H1 (cell line): Measurements from ENCODE around the gene ARL6IP1.
A peak's percentile ranks its signal among the peaks of the same experiment; 100 is the strongest.

Experiments
- ATF2 ChIP-seq: IDR thresholded peaks from 2 replicates; pipeline ENCODE4 v1.6.1; 2012; ENCODE audit warnings: low read length, inconsistent platforms
- BRCA1 ChIP-seq: IDR thresholded peaks from 2 replicates; pipeline ENCODE4 v1.6.1; 2012; ENCODE audit warnings: low read depth, low read length, improper control_type of control experiment
- CBX5 ChIP-seq: fragments of 300-800, 300-1000 bp; sonication (generic); IDR thresholded peaks from 2 replicates; pipeline ENCODE4 v1.7.1; 2016; ENCODE audit warnings: antibody characterized with exemption, low read length, low read depth
- CBX8 ChIP-seq: fragments of 300-800, 300-1000 bp; sonication (generic); IDR thresholded peaks from 2 replicates; pipeline ENCODE4 v1.7.1; 2016; ENCODE audit warnings: low read depth, low read length, borderline replicate concordance
- CTCF ChIP-seq, 3 experiments: IDR thresholded peaks; 1 replicate in 2 of 3; 2 replicates in 1 of 3; pipeline versions ENCODE4 v1.5.1 to v1.6.1; 2011; ENCODE audit warnings: low read length in 3 of 3, mild to moderate bottlenecking in 3 of 3, inconsistent platforms in 2 of 3, low read depth in 1 of 3, moderate library complexity in 1 of 3; ENCODE audit not compliant: insufficient read depth in 1 of 3; ENCODE audit errors: control extremely low read depth in 1 of 3
- EP300 ChIP-seq, 2 experiments: IDR thresholded peaks; 1 replicate in 1 of 2; 2 replicates in 1 of 2; pipeline ENCODE4 v1.6.1; 2011 to 2012; ENCODE audit warnings: low read depth in 2 of 2, low read length in 2 of 2, mild to moderate bottlenecking in 2 of 2, borderline replicate concordance in 1 of 2, inconsistent platforms in 1 of 2, moderate library complexity in 1 of 2
- EZH2 ChIP-seq: fragments of 200-600 bp; sonication (generic); IDR thresholded peaks from 2 replicates; pipeline ENCODE4 v1.7.1; 2012; ENCODE audit warnings: low read depth, mild to moderate bottlenecking, moderate library complexity, low read length, inconsistent platforms; ENCODE audit not compliant: severe bottlenecking
- GABPA ChIP-seq: IDR thresholded peaks from 2 replicates; pipeline ENCODE4 v1.6.1; 2011; ENCODE audit warnings: mild to moderate bottlenecking, low read length, moderate library complexity, borderline replicate concordance; ENCODE audit not compliant: insufficient read depth
- JUND ChIP-seq: IDR thresholded peaks from 2 replicates; pipeline ENCODE4 v1.6.1; 2011; ENCODE audit warnings: mild to moderate bottlenecking, improper control_type of control experiment, low read length
- KDM1A ChIP-seq: fragments of 200-600, 300-600 bp; sonication (generic); IDR thresholded peaks from 2 replicates; pipeline ENCODE4 v1.7.1; 2016; ENCODE audit warnings: mild to moderate bottlenecking, low read length, borderline replicate concordance
- POLR2A ChIP-seq, 2 experiments: IDR thresholded peaks; 1 replicate in 1 of 2; 2 replicates in 1 of 2; pipeline ENCODE4 v1.6.1; 2011; ENCODE audit warnings: low read depth in 2 of 2, low read length in 2 of 2, mild to moderate bottlenecking in 2 of 2; ENCODE audit errors: control extremely low read depth in 1 of 2
- SAP30 ChIP-seq: fragments of 300-600 bp; sonication (generic); IDR thresholded peaks from 2 replicates; pipeline ENCODE4 v1.7.1; 2012; ENCODE audit warnings: low read length, moderate library complexity, mild to moderate bottlenecking, inconsistent platforms; ENCODE audit not compliant: insufficient read depth, insufficient replicate concordance
- SIN3A ChIP-seq, 2 experiments: IDR thresholded peaks in 1 of 2; conservative IDR thresholded peaks in 1 of 2; 2 replicates each; pipeline ENCODE4 v1.6.1; 2011 to 2012; ENCODE audit warnings: low read length in 2 of 2, improper control_type of control experiment in 1 of 2, low read depth in 1 of 2, mild to moderate bottlenecking in 1 of 2
- TBP ChIP-seq: IDR thresholded peaks from 2 replicates; pipeline ENCODE4 v1.6.1; 2011; ENCODE audit warnings: low read depth, low read length, improper control_type of control experiment

- no peak for TF ChIP-seq KDM1A
- peak; percentile 19; the same call in 1 of the 2 replicates for TF ChIP-seq JUND
- no peak for TF ChIP-seq EP300 (IDR thresholded peaks at IDR 0.05; ENCODE audit: borderline replicate concordance in 1 of 2, low read depth in 2 of 2, low read length in 2 of 2)
- TF ChIP-seq CBX5: no peak
- TF ChIP-seq GABPA: no peak
- TF ChIP-seq TBP: peak; percentile 97
- no peak for TF ChIP-seq CTCF (IDR thresholded peaks at IDR 0.05; ENCODE audit: control extremely low read depth in 1 of 3, insufficient read depth in 1 of 3, low read depth in 1 of 3, low read length in 3 of 3)
- TF ChIP-seq BRCA1: peak; percentile 82
- no peak for TF ChIP-seq SAP30
- peak in 1 of 2 experiments; percentile 23; a peak in 1 of 4 replicates for TF ChIP-seq SIN3A (conservative IDR thresholded peaks at IDR 0.05 in 1 of 2, IDR thresholded peaks at IDR 0.05 in 1 of 2; ENCODE audit: low read depth in 1 of 2, low read length in 2 of 2)
- TF ChIP-seq EZH2: no peak
- no peak for TF ChIP-seq ATF2
- peak; percentile 97 for TF ChIP-seq POLR2A (IDR thresholded peaks at IDR 0.05; ENCODE audit: control extremely low read depth in 1 of 2, low read depth in 2 of 2, low read length in 2 of 2)
- TF ChIP-seq CBX8: no peak
Measured at GRCh38 chr16:18789850-18790706, 11.3 kb downstream of the ARL6IP1 start, which contains the start of gene RPS15A.
